Measurements from ENCODE around the gene STARD10. TPM values are rescaled to one million over a fixed set of nuclear protein-coding genes. Genes with fewer than 3 reads are reported as not detected.
"Not testable (repeated sequence)": the region's sequence is repeated elsewhere in the genome, so short reads cannot be mapped to it uniquely, and the experiment has no call there.

STARD10 gene
- total and polyA plus RNA-seq, 2 donors (not counting 3 experiments of a cell fraction or from before 2014, with no cell fraction given), result 16.1 to 22.5 TPM

- Histone ChIP-seq H3K27ac (ENCODE audit: insufficient read depth, low read depth, low read length) (no peak overlapping the region), H3K9me1 (replicated peaks; ENCODE audit: control insufficient read depth, extremely low read depth, insufficient read depth, low read length) (no peaks in the 10 kb centered on the region), H3K4me2 (ENCODE audit: insufficient read depth, low read length) (no peak overlapping the region), H4K20me1 (replicated peaks; ENCODE audit: control insufficient read depth, extremely low read depth, insufficient read depth, low read length) (no peaks in the 10 kb centered on the region), H3K9ac (replicated peaks; ENCODE audit: extremely low read depth, insufficient read depth, low read length) (no peak overlapping the region), H3K27me3 (ENCODE audit: control insufficient read depth in 2 of 2, insufficient read depth in 2 of 2, low read length in 2 of 2) (no peaks in the 10 kb centered on the region), H3K36me3 (ENCODE audit: control insufficient read depth in 2 of 2, extremely low read depth in 1 of 2, insufficient read depth in 2 of 2, low read length in 2 of 2) (peaks cover 0 to 4% of the 10 kb centered on the region in 2 experiments), H2AFZ (ENCODE audit: low read depth, low read length) (no peak overlapping the region), H3K4me1 (ENCODE audit: control insufficient read depth, extremely low read depth, insufficient read depth, low read length) (no peaks in the 10 kb centered on the region), H3K4me3 (replicated peaks in 1 of 3; ENCODE audit: insufficient read depth in 1 of 3, low read depth in 1 of 3, low read length in 3 of 3) (no peak overlapping the region), H3K9me3 (replicated peaks; ENCODE audit: control insufficient read depth, insufficient read depth, low read length) (no peaks in the 10 kb centered on the region), H3K79me2 (ENCODE audit: control insufficient read depth, insufficient read depth, low read length) (peaks cover 5% of the 10 kb centered on the region)
- DNase-seq (ENCODE audit: low read depth, low spot score), result no peak
- POLR2A ChIA-PET, result no interaction called here
- CTCF ChIA-PET, result interaction anchor here (0.6 to 1.4 kb wide), 5 partner anchors 13 to 371 kb away, joined by 3 to 9 read pairs (median 3); partner anchors contain the start of gene STARD10
- FAIRE-seq, result no peak
- dilution Hi-C loops (cut with MboI; ENCODE audit: extremely low pct_ligation_motif_present, low sequenced_read_pairs) (no loop called here), intact Hi-C loops (cut with micrococcal nuclease) (no loop called here)
- TF ChIP-seq MAX (IDR thresholded peaks at IDR 0.05; ENCODE audit: insufficient read depth, insufficient read length) (no peak), FOS (IDR thresholded peaks at IDR 0.05; ENCODE audit: borderline replicate concordance, insufficient read depth, low read length) (no peak), JUN (IDR thresholded peaks at IDR 0.05; ENCODE audit: borderline replicate concordance, insufficient read depth, insufficient read length, low read depth) (no peak), POLR2A (IDR thresholded peaks at IDR 0.05; ENCODE audit: low read depth, low read length) (no peak)
- BruUV-seq (replicated peaks), result no TSS peak
Observed at GRCh38 chr11:72807021-72807693, 13.3 kb upstream of the STARD10 start.

- H2AFZ ChIP-seq (ENCODE audit: low read depth, low read length); FAIRE-seq; H4K20me1 ChIP-seq (replicated peaks; ENCODE audit: control insufficient read depth, extremely low read depth, insufficient read depth, low read length); dilution Hi-C loops (cut with MboI; ENCODE audit: extremely low pct_ligation_motif_present, low sequenced_read_pairs); CTCF ChIA-PET; H3K4me2 ChIP-seq (ENCODE audit: insufficient read depth, low read length); H3K27ac ChIP-seq (ENCODE audit: insufficient read depth, low read depth, low read length); H3K4me3 ChIP-seq (replicated peaks in 1 of 3; ENCODE audit: insufficient read depth in 1 of 3, low read depth in 1 of 3, low read length in 3 of 3); H3K36me3 ChIP-seq (ENCODE audit: control insufficient read depth in 2 of 2, extremely low read depth in 1 of 2, insufficient read depth in 2 of 2, low read length in 2 of 2); H3K9ac ChIP-seq (replicated peaks; ENCODE audit: extremely low read depth, insufficient read depth, low read length); POLR2A ChIA-PET; H3K27me3 ChIP-seq (ENCODE audit: control insufficient read depth in 2 of 2, insufficient read depth in 2 of 2, low read length in 2 of 2); DNase-seq (ENCODE audit: low read depth, low spot score); H3K4me1 ChIP-seq (ENCODE audit: control insufficient read depth, extremely low read depth, insufficient read depth, low read length); H3K9me1 ChIP-seq (replicated peaks; ENCODE audit: control insufficient read depth, extremely low read depth, insufficient read depth, low read length); H3K79me2 ChIP-seq (ENCODE audit: control insufficient read depth, insufficient read depth, low read length); intact Hi-C loops (cut with micrococcal nuclease); BruUV-seq (replicated peaks); H3K9me3 ChIP-seq (replicated peaks; ENCODE audit: control insufficient read depth, insufficient read depth, low read length): not testable (repeated sequence)
Observed at GRCh38 chr11:72806378-72806777, 12.5 kb upstream of the STARD10 start.
